Heart left ventricle (tissue), 13 donors: ENCODE data around the gene KCNH1.

ENCODE experiments used
- POLR2A ChIP-seq, 2 donors: fragments of 450-650 bp; IDR thresholded peaks; one replicate each; pipeline ENCODE4 v1.6.1; 2017; ENCODE audit warnings: antibody characterized with exemption in 2 of 2, mild to moderate bottlenecking in 2 of 2, moderate library complexity in 2 of 2
- TF ChIP-seq, protein P1 (sequence below), 12 donors: fragments of 200-600 bp; sonication (generic) in 4 of 12; IDR thresholded peaks; one replicate each; pipeline versions ENCODE4 v1.5.0 to v1.8.0; 2018 to 2022; ENCODE audit warnings: antibody characterized with exemption in 12 of 12, mild to moderate bottlenecking in 5 of 12
- donor health status: ischemic (EF 13 %, LVEDD 7.1; RV severe dilation, severe dysfunction).
- donor health status: DM: no; HTN: yes; CAD: no.
- donor health status: DM: no; HTN: no; CAD: no.
- donor health status: ischemic (EF 25% LVEDD 6.9; RV normal size, moderate dysfunction).
- donor health status: ischemic (EF 25% LVEDD 5.7; RV mildly dilated, moderate dysfunction).
- donor health status: ischemic (EF 35%, LVEDD 5.7; RV mildly dilated, moderate dysfunction).
- donor health status: nonischemic (EF 11% LVEDD 7.7; RV severe dilation, severe dysfunction).
- donor health status: DM: yes; HTN: yes; CAD: no.
- donor health status: PGD.
- donor health status: ischemic (EF 29% LVEDD 5.4; RV normal size, mild dysfunction).
- donor health status: nonischemic (EF 23%, LVEDD 6.1; RV moderate dilation, normal function).

DNA sequence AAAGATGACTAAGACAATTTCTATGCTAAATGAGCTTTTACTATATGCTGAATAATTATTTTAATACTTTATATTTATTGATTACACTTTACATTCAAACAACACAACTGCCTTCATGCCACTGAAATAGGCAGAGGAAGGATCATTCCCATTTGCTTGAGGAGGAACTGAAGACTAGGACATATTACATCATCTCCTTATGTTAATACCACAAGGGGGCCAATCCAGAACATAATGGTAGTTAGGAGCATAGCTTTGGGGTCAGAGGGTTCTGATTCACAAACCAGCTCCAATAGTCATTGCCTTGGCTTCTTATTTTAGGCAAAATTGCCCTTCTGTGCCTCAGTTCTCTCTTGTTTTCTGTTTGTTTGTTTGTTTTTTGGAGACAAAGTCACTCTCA lies 306.5 kb downstream of the KCNH1 start:
- TF ChIP-seq, protein P1, sequence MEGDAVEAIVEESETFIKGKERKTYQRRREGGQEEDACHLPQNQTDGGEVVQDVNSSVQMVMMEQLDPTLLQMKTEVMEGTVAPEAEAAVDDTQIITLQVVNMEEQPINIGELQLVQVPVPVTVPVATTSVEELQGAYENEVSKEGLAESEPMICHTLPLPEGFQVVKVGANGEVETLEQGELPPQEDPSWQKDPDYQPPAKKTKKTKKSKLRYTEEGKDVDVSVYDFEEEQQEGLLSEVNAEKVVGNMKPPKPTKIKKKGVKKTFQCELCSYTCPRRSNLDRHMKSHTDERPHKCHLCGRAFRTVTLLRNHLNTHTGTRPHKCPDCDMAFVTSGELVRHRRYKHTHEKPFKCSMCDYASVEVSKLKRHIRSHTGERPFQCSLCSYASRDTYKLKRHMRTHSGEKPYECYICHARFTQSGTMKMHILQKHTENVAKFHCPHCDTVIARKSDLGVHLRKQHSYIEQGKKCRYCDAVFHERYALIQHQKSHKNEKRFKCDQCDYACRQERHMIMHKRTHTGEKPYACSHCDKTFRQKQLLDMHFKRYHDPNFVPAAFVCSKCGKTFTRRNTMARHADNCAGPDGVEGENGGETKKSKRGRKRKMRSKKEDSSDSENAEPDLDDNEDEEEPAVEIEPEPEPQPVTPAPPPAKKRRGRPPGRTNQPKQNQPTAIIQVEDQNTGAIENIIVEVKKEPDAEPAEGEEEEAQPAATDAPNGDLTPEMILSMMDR (IDR thresholded peaks at IDR 0.05): no peak
- TF ChIP-seq POLR2A (IDR thresholded peaks at IDR 0.05): no peak
